Measurements from ENCODE around the gene C10orf53. TPM values are rescaled to one million over a fixed set of nuclear protein-coding genes. Genes with fewer than 3 reads are reported as not detected.

The C10orf53 gene
- not detected in 2 replicates for total RNA-seq

GRCh38 chr10:49679480-49679893 is at the start of gene C10orf53:
TSS of gene C10orf53 (plus strand) at chr10:49679651. CDS start at chr10:49679698, 47 bp downstream.

Other genes with a start within 250 kb of the C10orf53 start
- 34.2 and 39.8 TPM in 2 replicates for gene ERCC6, start 140.5 kb upstream of the C10orf53 start, total RNA-seq
- not detected in 2 replicates for gene SLC18A3, start 69.3 kb upstream of the C10orf53 start, total RNA-seq
- not detected in 2 replicates for gene CHAT, start 65.6 kb upstream of the C10orf53 start, total RNA-seq
- gene OGDHL, start 82.7 kb downstream of the C10orf53 start, total RNA-seq = 0.19 and 0.33 TPM in 2 replicates

All from vein endothelial cell (primary cell).